ENCODE data around the gene RHOC.
A peak's percentile ranks its signal among the peaks of the same experiment; 100 is the strongest.

Gene RHOC

GRCh38 chr1:112695276-112695675 lies 11.7 kb downstream of the RHOC start:
- no peaks in the 10 kb centered on the region for H3K9me3 Mint-ChIP-seq
- DNase-seq, result no peak
- TF ChIP-seq, protein P1, sequence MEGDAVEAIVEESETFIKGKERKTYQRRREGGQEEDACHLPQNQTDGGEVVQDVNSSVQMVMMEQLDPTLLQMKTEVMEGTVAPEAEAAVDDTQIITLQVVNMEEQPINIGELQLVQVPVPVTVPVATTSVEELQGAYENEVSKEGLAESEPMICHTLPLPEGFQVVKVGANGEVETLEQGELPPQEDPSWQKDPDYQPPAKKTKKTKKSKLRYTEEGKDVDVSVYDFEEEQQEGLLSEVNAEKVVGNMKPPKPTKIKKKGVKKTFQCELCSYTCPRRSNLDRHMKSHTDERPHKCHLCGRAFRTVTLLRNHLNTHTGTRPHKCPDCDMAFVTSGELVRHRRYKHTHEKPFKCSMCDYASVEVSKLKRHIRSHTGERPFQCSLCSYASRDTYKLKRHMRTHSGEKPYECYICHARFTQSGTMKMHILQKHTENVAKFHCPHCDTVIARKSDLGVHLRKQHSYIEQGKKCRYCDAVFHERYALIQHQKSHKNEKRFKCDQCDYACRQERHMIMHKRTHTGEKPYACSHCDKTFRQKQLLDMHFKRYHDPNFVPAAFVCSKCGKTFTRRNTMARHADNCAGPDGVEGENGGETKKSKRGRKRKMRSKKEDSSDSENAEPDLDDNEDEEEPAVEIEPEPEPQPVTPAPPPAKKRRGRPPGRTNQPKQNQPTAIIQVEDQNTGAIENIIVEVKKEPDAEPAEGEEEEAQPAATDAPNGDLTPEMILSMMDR (IDR thresholded peaks at IDR 0.05), result no peak
- no peak overlapping the region for H3K4me3 Mint-ChIP-seq
- peak overlapping the region; percentile 39 for H3K27ac Mint-ChIP-seq
- peaks cover 57% of the 10 kb centered on the region for H3K36me3 Mint-ChIP-seq (ENCODE audit: low read depth)
- H3K27me3 Mint-ChIP-seq (ENCODE audit: low read depth, poor library complexity), result peaks cover 4% of the 10 kb centered on the region
- peaks cover 25% of the 10 kb centered on the region for H3K4me1 Mint-ChIP-seq

DNA sequence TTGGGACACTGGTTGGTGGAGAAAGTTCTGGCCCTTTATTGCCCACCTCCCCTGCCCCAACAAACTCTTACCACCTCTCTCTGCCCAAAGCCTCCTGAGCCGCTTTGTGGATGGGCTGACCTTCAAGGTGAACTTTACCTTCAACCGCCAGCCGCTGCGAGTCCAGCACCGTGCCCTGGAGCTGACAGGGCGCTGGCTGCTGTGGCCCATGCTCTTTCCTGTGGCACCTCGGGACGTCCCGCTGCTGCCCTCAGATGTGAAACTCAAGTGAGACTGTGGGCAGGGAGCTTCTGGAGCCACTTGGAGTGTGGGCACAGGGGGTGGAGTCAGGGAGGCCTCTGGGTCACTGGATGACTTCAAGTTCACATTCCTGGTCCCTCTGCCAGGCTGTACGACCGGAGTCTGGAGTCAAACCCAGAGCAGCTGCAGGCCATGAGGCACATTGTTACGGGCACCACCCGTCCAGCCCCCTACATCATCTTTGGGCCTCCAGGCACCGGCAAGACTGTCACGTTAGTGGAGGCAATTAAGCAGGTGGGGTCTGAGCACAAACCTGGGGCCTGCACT lies 12.5 kb downstream of the RHOC start:
- H3K4me3 Mint-ChIP-seq, result no peak overlapping the region
- H3K9me3 Mint-ChIP-seq, result no peaks in the 10 kb centered on the region
- no peak for DNase-seq
- peaks cover 17% of the 10 kb centered on the region for H3K4me1 Mint-ChIP-seq
- TF ChIP-seq, protein P1 (IDR thresholded peaks at IDR 0.05), result no peak
- H3K27me3 Mint-ChIP-seq (ENCODE audit: low read depth, poor library complexity), result peaks cover 4% of the 10 kb centered on the region
- peaks cover 57% of the 10 kb centered on the region for H3K36me3 Mint-ChIP-seq (ENCODE audit: low read depth)
- no peak overlapping the region for H3K27ac Mint-ChIP-seq

GRCh38 chr1:112693821-112694220 lies 13.1 kb downstream of the RHOC start:
- no peak for DNase-seq
- peaks cover 55% of the 10 kb centered on the region for H3K36me3 Mint-ChIP-seq (ENCODE audit: low read depth)
- H3K4me3 Mint-ChIP-seq, result no peak overlapping the region
- TF ChIP-seq, protein P1 (IDR thresholded peaks at IDR 0.05), result no peak
- no peak overlapping the region for H3K27ac Mint-ChIP-seq
- peaks cover 4% of the 10 kb centered on the region for H3K27me3 Mint-ChIP-seq (ENCODE audit: low read depth, poor library complexity)
- peaks cover 15% of the 10 kb centered on the region for H3K4me1 Mint-ChIP-seq
- no peaks in the 10 kb centered on the region for H3K9me3 Mint-ChIP-seq

GRCh38 chr1:112692681-112693080 lies 14.2 kb downstream of the RHOC start:
- DNase-seq, result no peak
- H3K4me3 Mint-ChIP-seq, result no peak overlapping the region
- peak overlapping the region; percentile 68 for H3K27ac Mint-ChIP-seq
- TF ChIP-seq, protein P1 (IDR thresholded peaks at IDR 0.05), result no peak
- H3K4me1 Mint-ChIP-seq, result peaks cover 17% of the 10 kb centered on the region
- H3K36me3 Mint-ChIP-seq (ENCODE audit: low read depth), result peaks cover 54% of the 10 kb centered on the region
- H3K27me3 Mint-ChIP-seq (ENCODE audit: low read depth, poor library complexity), result peaks cover 2% of the 10 kb centered on the region
- H3K9me3 Mint-ChIP-seq, result no peaks in the 10 kb centered on the region

GRCh38 chr1:112689842-112690237 lies 17.1 kb downstream of the RHOC start:
- H3K36me3 Mint-ChIP-seq (ENCODE audit: low read depth), result peaks cover 39% of the 10 kb centered on the region
- no peak overlapping the region for H3K27ac Mint-ChIP-seq
- H3K27me3 Mint-ChIP-seq (ENCODE audit: low read depth, poor library complexity), result no peaks in the 10 kb centered on the region
- TF ChIP-seq, protein P1 (IDR thresholded peaks at IDR 0.05), result no peak
- no peak for DNase-seq
- peaks cover 31% of the 10 kb centered on the region for H3K4me1 Mint-ChIP-seq
- H3K9me3 Mint-ChIP-seq, result no peaks in the 10 kb centered on the region
- H3K4me3 Mint-ChIP-seq, result no peak overlapping the region

GRCh38 chr1:112689196-112689841 lies 17.6 kb downstream of the RHOC start:
- Mint-ChIP-seq H3K9me3 (no peaks in the 10 kb centered on the region), H3K4me3 (no peak overlapping the region), H3K36me3 (ENCODE audit: low read depth) (peaks cover 38% of the 10 kb centered on the region), H3K27ac (peak overlapping the region; percentile 97), H3K4me1 (peaks cover 31% of the 10 kb centered on the region), H3K27me3 (ENCODE audit: low read depth, poor library complexity) (no peaks in the 10 kb centered on the region)
- DNase-seq, result no peak
- TF ChIP-seq, protein P1 (IDR thresholded peaks at IDR 0.05), result no peak

Measured in nephron progenitor cell (in vitro differentiated cells).